Right cardiac atrium (tissue), 5 donors: ENCODE measurements around the gene GNA12. TPM values are rescaled to one million over a fixed set of nuclear protein-coding genes. Genes with fewer than 3 reads are reported as not detected.
"Not testable (repeated sequence)": the region's sequence is repeated elsewhere in the genome, so short reads cannot be mapped to it uniquely, and the experiment has no call there.

ENCODE experiments used
- ATAC-seq, 2 donors: fragments of 200-7000 bp; cut with Tn5 transposase; one replicate each; pipeline versions ENCODE4 v1.8.0 to v1.9.1; 2020; ENCODE audit warnings: moderate library complexity in 2 of 2, mild to moderate bottlenecking in 1 of 2
- DNase-seq, 3 donors: peaks; one replicate each; pipeline ENCODE4 v3.0.0-alpha.2; 2020
- H3K27ac ChIP-seq: one replicate; pipeline ENCODE4 v1.5.1; 2013; ENCODE audit warnings: mild to moderate bottlenecking, low read length, control low read depth, moderate library complexity
- H3K27me3 ChIP-seq: one replicate; pipeline ENCODE4 v1.6.1; 2013; ENCODE audit not compliant: control insufficient read depth, insufficient read depth
- H3K4me1 ChIP-seq: one replicate; pipeline ENCODE4 v1.6.1; 2013; ENCODE audit warnings: low read length; ENCODE audit not compliant: control insufficient read depth, insufficient read depth
- H3K4me3 ChIP-seq: one replicate; pipeline ENCODE4 v1.5.1; 2013; ENCODE audit warnings: low read length, control low read depth
- H3K9me3 ChIP-seq: one replicate; pipeline ENCODE4 v1.6.1; 2013; ENCODE audit warnings: low read length; ENCODE audit not compliant: control insufficient read depth
- WGBS: extraction: QIAGEN DNeasy Blood & Tissue Kit; methylation state at CpG from one replicate; pipeline ENCODE4 v1.1.7; 2013; 5-methylcytosine and 5-hydroxymethylcytosine counted together
- intact Hi-C, 4 donors: fragments of 100-400 bp; cut with DNase I; formaldehyde crosslinking; loops; one replicate each; pipeline versions ENCODE4 v1.11.0 to v1.14.0; 2022 to 2023
- polyA plus RNA-seq: library from polyadenylated mRNA; stranded (reverse); fragments of 200-250 nt; gene quantifications from one replicate; pipeline ENCODE4 v1.2.3, GENCODE V29; 2013
- total RNA-seq, 4 donors: library from RNA; stranded (reverse); fragmentation: NEBNext Ultra II Directional; extraction: Animal tissue kit (Norgen Biotek cat#: 25700); gene quantifications; one replicate each; pipeline ENCODE4 v1.2.1, GENCODE V29; 2021
- donor health status: healthy with polysubstance abuse.
- donor health status: DM: no; HTN: yes; CAD: no.
- donor health status: DM: no; HTN: no; CAD: no.
- donor health status: DM: no; HTN: yes; CAD: no; lungs with severe emphysema.
- donor health status: DM: yes; HTN: yes; CAD: no.

Gene GNA12
- total and polyA plus RNA-seq, 5 donors = 32.8 to 68.1 (median 62.8) TPM

- Histone ChIP-seq H3K4me1 (peaks cover 3% of the 10 kb centered on the region), H3K4me3 (no peak overlapping the region), H3K27ac (no peak overlapping the region), H3K27me3 (no peaks in the 10 kb centered on the region), H3K9me3 (no peaks in the 10 kb centered on the region)
- peak in 2 of 3 donors; percentile 20 to 21 for DNase-seq
- WGBS = 95% methylated on average over 31 of the region's 31 CpGs
- intact Hi-C loops = no loop called here
- ATAC-seq = no peak
Observed at GRCh38 chr7:2724453-2725177, 119.5 kb downstream of the GNA12 start.

DNA sequence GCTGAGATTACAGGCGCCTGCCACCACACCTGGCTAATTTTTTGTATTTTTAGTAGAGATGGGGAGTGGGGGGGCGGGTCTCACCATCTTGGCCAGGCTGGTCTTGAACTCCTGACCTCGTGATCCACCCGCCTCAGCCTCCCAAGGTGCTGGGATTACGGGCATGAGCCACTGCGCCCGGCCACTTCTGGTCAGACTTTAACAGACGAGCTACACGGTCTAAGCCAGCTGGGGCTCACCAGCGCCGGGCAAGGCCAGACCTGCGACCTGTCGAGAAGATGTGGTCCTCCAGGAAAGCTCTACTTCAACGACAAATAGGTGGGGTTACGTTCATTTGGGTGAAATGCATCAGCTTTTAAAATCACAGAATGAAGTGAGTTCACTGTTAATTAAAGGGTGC, 120.1 kb downstream of the GNA12 start:
- ATAC-seq, H3K27ac ChIP-seq, H3K9me3 ChIP-seq, intact Hi-C loops, H3K27me3 ChIP-seq, H3K4me1 ChIP-seq, H3K4me3 ChIP-seq: not testable (repeated sequence)
- 97% methylated on average over 15 of the region's 15 CpGs for WGBS
- peak in 2 of 3 donors; percentile 7 to 36 for DNase-seq

- Histone ChIP-seq H3K27ac (no peak overlapping the region), H3K4me1 (no peaks in the 10 kb centered on the region), H3K27me3 (no peaks in the 10 kb centered on the region), H3K9me3 (no peaks in the 10 kb centered on the region), H3K4me3 (no peak overlapping the region)
- WGBS = 85% methylated on average over 23 of the region's 23 CpGs
- DNase-seq = peak in 2 of 3 donors; percentile 30 to 53
- no peak for ATAC-seq
- intact Hi-C loops = no loop called here
Observed at GRCh38 chr7:2723138-2723850, 120.8 kb downstream of the GNA12 start.

DNA sequence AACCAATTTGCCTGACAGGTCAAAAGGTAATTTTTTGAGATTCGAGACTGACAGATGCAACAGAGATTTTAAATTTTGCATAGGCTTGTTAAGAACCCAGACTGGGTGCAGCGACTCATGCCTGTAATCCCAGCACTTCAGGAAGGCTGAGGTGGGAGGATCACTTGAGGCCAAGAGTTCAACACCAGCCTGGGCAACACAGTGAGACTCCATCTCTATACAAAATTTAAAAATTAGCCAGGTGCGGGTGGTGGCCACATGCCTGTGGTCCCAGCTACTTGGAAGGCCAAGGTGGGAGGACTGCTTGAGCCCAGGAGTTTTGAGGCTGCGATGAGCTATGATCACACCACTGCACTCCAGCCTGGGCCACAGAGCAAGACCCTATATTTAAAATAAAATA, 121.5 kb downstream of the GNA12 start:
- H3K4me1 ChIP-seq = no peaks in the 10 kb centered on the region
- no peak overlapping the region for H3K4me3 ChIP-seq
- WGBS = 97% methylated on average over 4 of the region's 4 CpGs
- H3K9me3 ChIP-seq = no peaks in the 10 kb centered on the region
- ATAC-seq = no peak
- peak in 2 of 3 donors; percentile 7 to 11 for DNase-seq
- intact Hi-C loops = no loop called here
- no peak overlapping the region for H3K27ac ChIP-seq
- no peaks in the 10 kb centered on the region for H3K27me3 ChIP-seq

DNA sequence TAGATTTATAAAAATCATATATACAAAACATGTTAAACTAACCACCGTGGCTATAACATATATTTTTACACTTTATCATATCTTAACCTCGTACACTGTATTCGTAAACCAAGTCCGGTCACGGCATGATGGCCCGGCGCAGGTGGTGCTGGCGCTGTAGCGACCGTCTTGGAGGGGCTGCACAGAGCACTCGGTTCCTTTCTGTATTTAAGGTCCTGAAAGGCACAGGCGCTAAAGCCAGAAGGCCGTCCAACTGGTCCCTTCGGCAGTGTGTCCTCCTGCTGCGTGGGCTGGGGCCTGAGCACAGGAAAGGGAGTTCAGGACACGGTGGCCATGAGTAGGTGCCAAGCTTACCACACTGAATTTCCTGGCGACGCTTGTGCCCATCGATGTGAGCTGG, 122.3 kb downstream of the GNA12 start:
- 93% methylated on average over 19 of the region's 19 CpGs for WGBS
- intact Hi-C loops = no loop called here
- DNase-seq = peak in 2 of 3 donors; percentile 21 to 45

GRCh38 chr7:2720024-2720423, 124.1 kb downstream of the GNA12 start:
- intact Hi-C loops = no loop called here
- Histone ChIP-seq H3K27ac (no peak overlapping the region), H3K9me3 (no peaks in the 10 kb centered on the region), H3K4me3 (no peak overlapping the region), H3K4me1 (peaks cover 4% of the 10 kb centered on the region), H3K27me3 (no peaks in the 10 kb centered on the region)
- ATAC-seq (no peak), DNase-seq (peak in 1 of 3 donors; percentile 20)
- 90% methylated on average over 16 of the region's 16 CpGs for WGBS

More for the DNA sequence above, 122.3 kb downstream of the GNA12 start:
- H3K27me3 ChIP-seq = no peaks in the 10 kb centered on the region
- ATAC-seq = no peak
- H3K4me3 ChIP-seq = no peak overlapping the region
- peaks cover 1% of the 10 kb centered on the region for H3K4me1 ChIP-seq
- H3K9me3 ChIP-seq = no peaks in the 10 kb centered on the region
- H3K27ac ChIP-seq = no peak overlapping the region

DNA sequence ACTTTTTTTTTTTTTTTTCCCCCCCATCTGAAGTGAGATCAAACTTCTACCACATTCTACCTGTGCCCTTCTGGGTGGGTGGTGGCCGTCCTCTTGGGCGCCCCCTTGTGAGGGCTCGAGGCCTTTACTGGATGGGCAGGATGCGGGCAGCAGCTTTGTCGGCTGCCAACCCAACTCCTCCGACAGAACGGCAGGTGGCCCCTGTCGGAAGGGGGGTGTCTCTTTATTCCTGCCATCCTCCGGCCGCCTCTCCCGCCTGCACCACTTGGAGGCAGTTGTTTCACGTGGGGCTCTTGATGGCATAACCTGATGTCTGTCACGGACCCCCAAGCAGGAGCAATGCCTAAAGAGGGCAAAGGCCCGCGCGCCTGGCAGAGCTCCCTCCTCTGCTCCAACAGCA, 125.1 kb downstream of the GNA12 start:
- no peak for ATAC-seq
- Histone ChIP-seq H3K27me3 (no peaks in the 10 kb centered on the region), H3K9me3 (no peaks in the 10 kb centered on the region), H3K4me1 (peaks cover 5% of the 10 kb centered on the region), H3K27ac (no peak overlapping the region), H3K4me3 (no peak overlapping the region)
- 78% methylated on average over 16 of the region's 16 CpGs for WGBS
- peak in 1 of 3 donors; percentile 64 for DNase-seq
- intact Hi-C loops = loop anchor here in 1 of 4 donors (2.0 kb wide), 1 partner anchor 16 kb away; no protein-coding TSS in a partner anchor

- DNase-seq (peak in 1 of 3 donors; percentile 59), ATAC-seq (no peak)
- Histone ChIP-seq H3K27me3 (no peaks in the 10 kb centered on the region), H3K4me1 (peaks cover 5% of the 10 kb centered on the region), H3K27ac (no peak overlapping the region), H3K9me3 (no peaks in the 10 kb centered on the region), H3K4me3 (no peak overlapping the region)
- WGBS = 87% methylated on average over 34 of the region's 34 CpGs
- intact Hi-C loops = loop anchor here in 1 of 4 donors (2.0 kb wide), 1 partner anchor 16 kb away; no protein-coding TSS in a partner anchor
Observed at GRCh38 chr7:2718296-2718965, 125.7 kb downstream of the GNA12 start.

- intact Hi-C loops = loop anchor here in 1 of 4 donors (2.0 kb wide), 1 partner anchor 15 kb away; no protein-coding TSS in a partner anchor
- peak in 2 of 3 donors; percentile 80 to 86 for DNase-seq
- ATAC-seq = peak; percentile 52 to 61
- peaks cover 5% of the 10 kb centered on the region for H3K4me1 ChIP-seq
- H3K27ac ChIP-seq = peak overlapping the region; percentile 46
- WGBS = 31% methylated on average over 47 of the region's 47 CpGs
- H3K27me3 ChIP-seq = no peaks in the 10 kb centered on the region
- no peak overlapping the region for H3K4me3 ChIP-seq
- no peaks in the 10 kb centered on the region for H3K9me3 ChIP-seq
Observed at GRCh38 chr7:2717293-2718261, 126.5 kb downstream of the GNA12 start.

GRCh38 chr7:2716906-2717292, 127.2 kb downstream of the GNA12 start:
- H3K27ac ChIP-seq = peak overlapping the region; percentile 46
- no peak for DNase-seq

More at GRCh38 chr7:2716906-2717292, 127.2 kb downstream of the GNA12 start:
- WGBS = 62% methylated on average over 20 of the region's 20 CpGs
- H3K27me3 ChIP-seq = no peaks in the 10 kb centered on the region
- peak in 1 of 2 donors; percentile 6 for ATAC-seq
- intact Hi-C loops = no loop called here
- H3K9me3 ChIP-seq = no peaks in the 10 kb centered on the region
- H3K4me1 ChIP-seq = peaks cover 5% of the 10 kb centered on the region
- H3K4me3 ChIP-seq = no peak overlapping the region
